Uterus (tissue), 2 donors: ENCODE results near the gene SELENOM.

Experiments
- CTCF ChIP-seq, 4 experiments: fragments of 200-600 bp in 2 of 4; fragments of 450-650 bp in 2 of 4; sonication (generic) in 2 of 4; IDR thresholded peaks; one replicate each; pipeline ENCODE4 v1.5.1; 2016 to 2019; ENCODE audit warnings: antibody characterized with exemption in 4 of 4, mild to moderate bottlenecking in 2 of 4, moderate library complexity in 1 of 4
- POLR2A ChIP-seq, 2 donors: fragments of 450-650 bp; IDR thresholded peaks; one replicate each; pipeline ENCODE4 v1.6.1; 2016; ENCODE audit warnings: antibody characterized with exemption in 2 of 2, mild to moderate bottlenecking in 1 of 2, moderate library complexity in 1 of 2

GRCh38 chr22:31092161-31092560, 15.2 kb downstream of the SELENOM start:
- TF ChIP-seq CTCF (IDR thresholded peaks at IDR 0.05) (no peak), POLR2A (IDR thresholded peaks at IDR 0.05) (no peak)
